Fibroblast of mammary gland (primary cell): Measurements from ENCODE around the gene ARHGAP26.

Source experiments
- DNase-seq: peaks from one replicate; pipeline ENCODE4 v3.0.0-alpha.2; 2010; ENCODE audit warnings: low read depth
- H3K4me3 ChIP-seq: 2 replicates; pipeline ENCODE4 v1.5.1; 2011; ENCODE audit warnings: low read depth, mild to moderate bottlenecking, low read length, moderate library complexity; ENCODE audit not compliant: control insufficient read depth
- TF ChIP-seq, protein P1 (sequence below): conservative IDR thresholded peaks from 2 replicates; pipeline ENCODE4 v1.5.1; 2011; ENCODE audit warnings: low read depth, low read length, inconsistent platforms; ENCODE audit not compliant: control insufficient read depth, insufficient read depth

ARHGAP26 gene

DNA sequence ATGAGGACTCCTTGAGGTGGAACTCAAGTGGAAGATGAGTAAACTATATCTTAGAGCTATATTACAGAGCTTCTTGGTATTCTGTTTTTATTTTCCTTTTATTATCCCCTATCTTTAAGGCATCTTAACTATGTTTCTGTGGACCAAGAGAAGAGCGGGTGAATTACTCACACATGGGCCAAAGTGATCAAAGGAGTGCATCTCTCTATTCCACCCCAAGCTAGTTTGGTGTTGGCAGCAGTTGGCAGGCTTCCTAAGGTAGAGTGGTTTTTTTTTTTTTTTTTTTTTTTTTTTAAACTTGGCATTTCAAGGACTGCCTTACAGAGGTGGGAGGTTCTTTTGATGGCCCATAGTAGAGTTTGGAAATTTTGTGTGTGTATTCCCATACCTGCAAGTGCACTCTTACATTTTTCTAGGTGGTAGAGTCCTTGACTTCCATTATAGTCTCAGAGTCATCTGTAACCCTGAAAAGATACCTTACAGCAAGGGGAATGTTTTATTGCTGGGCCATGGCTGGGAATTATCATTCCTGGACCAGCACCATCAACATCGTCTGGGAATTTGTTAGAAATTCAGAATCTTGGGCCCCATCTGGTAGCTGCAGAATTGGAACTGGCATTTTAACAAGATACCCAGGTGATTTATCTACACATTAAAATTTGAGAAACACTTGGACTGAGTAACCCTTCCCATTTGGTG lies 51.0 kb downstream of the ARHGAP26 start:
- no peak for DNase-seq
- H3K4me3 ChIP-seq = no peak overlapping the region
- TF ChIP-seq, protein P1, sequence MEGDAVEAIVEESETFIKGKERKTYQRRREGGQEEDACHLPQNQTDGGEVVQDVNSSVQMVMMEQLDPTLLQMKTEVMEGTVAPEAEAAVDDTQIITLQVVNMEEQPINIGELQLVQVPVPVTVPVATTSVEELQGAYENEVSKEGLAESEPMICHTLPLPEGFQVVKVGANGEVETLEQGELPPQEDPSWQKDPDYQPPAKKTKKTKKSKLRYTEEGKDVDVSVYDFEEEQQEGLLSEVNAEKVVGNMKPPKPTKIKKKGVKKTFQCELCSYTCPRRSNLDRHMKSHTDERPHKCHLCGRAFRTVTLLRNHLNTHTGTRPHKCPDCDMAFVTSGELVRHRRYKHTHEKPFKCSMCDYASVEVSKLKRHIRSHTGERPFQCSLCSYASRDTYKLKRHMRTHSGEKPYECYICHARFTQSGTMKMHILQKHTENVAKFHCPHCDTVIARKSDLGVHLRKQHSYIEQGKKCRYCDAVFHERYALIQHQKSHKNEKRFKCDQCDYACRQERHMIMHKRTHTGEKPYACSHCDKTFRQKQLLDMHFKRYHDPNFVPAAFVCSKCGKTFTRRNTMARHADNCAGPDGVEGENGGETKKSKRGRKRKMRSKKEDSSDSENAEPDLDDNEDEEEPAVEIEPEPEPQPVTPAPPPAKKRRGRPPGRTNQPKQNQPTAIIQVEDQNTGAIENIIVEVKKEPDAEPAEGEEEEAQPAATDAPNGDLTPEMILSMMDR = no peak

DNA sequence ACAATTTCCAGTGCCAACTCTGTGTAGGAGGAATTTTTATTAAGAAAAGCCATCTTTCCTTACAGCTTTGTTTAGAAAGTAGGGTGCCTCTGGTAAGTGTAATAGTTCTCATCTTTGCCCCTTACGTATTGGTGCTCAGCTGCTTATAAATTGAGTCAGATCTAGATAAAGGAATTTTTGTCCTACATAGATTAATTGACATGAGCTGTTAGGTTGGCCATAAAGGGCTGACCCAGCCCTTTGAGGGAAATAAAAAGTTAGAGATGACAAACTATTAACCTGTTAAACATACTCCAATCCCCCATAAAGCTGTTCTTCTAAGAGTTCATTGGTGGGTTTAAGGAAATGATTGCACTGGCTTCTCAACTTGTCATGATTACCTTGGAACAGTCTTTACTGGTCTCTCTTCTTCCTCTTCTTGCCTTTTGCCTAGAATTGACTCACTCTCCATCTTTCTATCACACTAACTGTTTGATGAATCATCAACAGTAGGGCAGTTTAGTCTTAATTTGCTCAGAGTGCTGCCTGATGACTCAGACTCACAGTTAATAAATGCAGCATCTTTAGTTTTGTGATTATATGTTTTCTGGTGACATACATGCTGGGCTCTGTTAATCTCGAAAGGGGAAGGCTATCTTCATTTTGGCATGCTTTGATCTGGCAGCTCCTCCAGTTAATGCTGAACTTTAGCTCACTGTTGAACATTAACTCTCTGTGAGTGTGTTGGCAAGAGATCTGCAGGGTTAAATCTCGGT lies 51.7 kb downstream of the ARHGAP26 start:
- DNase-seq = peak; percentile 95
- no peak overlapping the region for H3K4me3 ChIP-seq
- TF ChIP-seq, protein P1 = no peak

DNA sequence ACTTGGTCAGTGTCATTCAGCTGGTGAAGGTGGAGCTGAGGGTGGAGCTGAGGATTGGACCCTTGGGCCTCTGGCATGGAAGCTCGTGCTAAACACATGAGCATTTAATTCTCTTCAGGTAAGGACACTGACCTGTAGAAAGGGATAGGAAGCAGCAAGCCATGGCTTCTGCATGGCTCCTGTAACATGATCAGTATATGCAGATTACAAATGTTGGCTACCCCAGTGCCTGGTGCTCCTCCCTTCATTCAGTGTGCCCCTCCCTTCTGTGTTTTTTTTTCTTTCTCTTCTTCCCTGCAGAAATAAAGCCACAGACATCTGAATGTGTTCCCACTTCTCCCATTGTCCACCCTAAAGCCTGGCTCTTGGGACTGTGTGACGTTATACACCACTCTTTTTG lies 52.9 kb downstream of the ARHGAP26 start:
- TF ChIP-seq, protein P1 = no peak

DNA sequence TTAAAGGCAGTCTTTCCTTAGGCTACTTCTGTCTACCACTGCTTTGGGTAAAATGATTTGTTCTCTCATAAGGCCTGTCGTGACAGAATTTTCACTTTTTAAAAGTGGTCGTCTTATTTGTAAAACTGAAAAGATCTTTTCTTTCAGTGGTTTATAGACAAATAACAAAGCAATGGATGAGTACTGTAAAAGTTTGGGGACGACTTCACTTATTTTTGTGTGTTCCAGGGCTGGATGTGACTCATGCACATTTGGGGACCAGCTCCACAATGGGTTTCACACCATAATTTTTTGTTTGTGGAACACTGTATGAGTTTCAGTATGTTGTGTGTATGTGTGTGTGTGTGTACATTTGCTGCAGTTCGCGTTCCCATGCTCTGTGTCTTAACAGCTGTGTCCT lies 53.6 kb downstream of the ARHGAP26 start:
- DNase-seq = no peak
- TF ChIP-seq, protein P1 = no peak

More for the DNA sequence above, 52.9 kb downstream of the ARHGAP26 start:
- H3K4me3 ChIP-seq = no peak overlapping the region
- peak; percentile 44 for DNase-seq

DNA sequence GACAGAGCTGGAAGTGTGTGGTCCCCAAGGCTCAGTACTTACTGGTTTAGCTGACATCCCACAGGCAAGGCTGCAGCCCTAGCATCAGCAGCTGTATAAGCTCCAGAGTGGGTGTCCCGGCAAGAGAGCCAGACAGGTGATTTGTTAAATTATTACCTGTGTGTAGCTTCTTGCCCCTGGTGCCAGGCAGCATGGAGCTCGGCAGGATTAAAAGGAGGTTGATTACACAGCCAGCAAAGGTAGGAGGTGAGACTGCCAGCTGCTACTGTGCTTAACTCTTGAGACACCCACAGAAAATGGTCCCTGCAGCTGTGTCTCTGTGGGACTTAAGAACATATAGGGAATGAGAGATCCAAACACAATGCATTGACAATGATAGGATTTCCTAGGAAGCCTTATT lies 54.2 kb downstream of the ARHGAP26 start:
- no peak overlapping the region for H3K4me3 ChIP-seq
- TF ChIP-seq, protein P1 = no peak
- DNase-seq = no peak

More for the DNA sequence above, 53.6 kb downstream of the ARHGAP26 start:
- H3K4me3 ChIP-seq = no peak overlapping the region

DNA sequence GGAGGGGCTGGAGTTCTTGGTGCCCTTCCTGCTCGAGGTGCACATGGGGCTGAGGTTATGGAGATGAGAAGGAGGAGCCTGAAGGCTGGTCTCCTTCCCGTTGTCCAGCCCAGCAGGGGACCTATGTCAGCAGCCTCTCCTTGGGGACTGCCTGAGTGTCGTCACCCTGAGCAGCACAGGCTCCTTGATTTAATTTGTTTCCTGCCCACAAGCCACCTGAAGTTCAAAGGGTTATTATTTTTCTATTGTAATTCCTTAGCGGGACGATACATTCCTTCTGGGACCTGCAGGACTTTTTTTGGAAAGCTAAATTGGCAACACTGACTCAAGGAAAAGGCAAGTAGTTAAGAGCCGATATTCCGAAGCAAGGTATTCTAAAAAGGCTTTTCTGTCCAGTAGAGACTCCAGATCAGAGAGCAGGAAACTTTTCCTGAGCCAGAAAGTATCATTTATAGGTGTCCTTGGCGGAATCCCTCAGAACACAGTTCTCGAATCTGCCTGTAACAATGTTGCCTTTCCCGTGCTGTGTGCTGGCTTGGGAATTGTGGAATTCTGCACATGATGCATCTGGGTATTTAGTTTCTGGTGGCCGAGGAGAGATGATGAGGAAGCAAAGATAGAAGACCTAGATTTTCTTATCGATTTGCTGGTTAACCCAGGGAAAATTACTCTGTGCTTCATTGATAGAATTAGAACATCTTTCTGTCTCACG lies 55.4 kb downstream of the ARHGAP26 start:
- TF ChIP-seq, protein P1 = no peak
- DNase-seq = no peak
- no peak overlapping the region for H3K4me3 ChIP-seq
